Smooth muscle cell (in vitro differentiated cells): ENCODE results near the gene ABCB8. TPM values are rescaled to one million over a fixed set of nuclear protein-coding genes. Genes with fewer than 3 reads are reported as not detected.
A peak's percentile ranks its signal among the peaks of the same experiment; 100 is the strongest.

Experiments
- DNase-seq: peaks from one replicate; lab custom pipeline; 2025; ENCODE audit not compliant: unreplicated experiment; lab: John Stamatoyannopoulos, UW
- H2AFZ ChIP-seq: fragments of 200-600 bp; sonication (generic); 2 replicates; pipeline ENCODE4 v1.6.0; 2016; ENCODE audit warnings: antibody characterized with exemption, low read depth, mild to moderate bottlenecking
- H3F3A ChIP-seq: fragments of 200-600 bp; sonication (generic); 2 replicates; pipeline ENCODE4 v1.6.0; 2017; ENCODE audit warnings: antibody characterized with exemption, low read depth
- H3K27ac ChIP-seq: fragments of 200-600 bp; sonication (generic); 2 replicates; pipeline ENCODE4 v1.5.1; 2016; ENCODE audit warnings: low read depth, mild to moderate bottlenecking
- H3K27me3 ChIP-seq: fragments of 200-600 bp; sonication (generic); 2 replicates; pipeline ENCODE4 v1.6.1; 2016; ENCODE audit warnings: low read depth, mild to moderate bottlenecking
- H3K36me3 ChIP-seq: fragments of 200-600 bp; sonication (generic); 2 replicates; pipeline ENCODE4 v1.5.1; 2016; ENCODE audit warnings: low read depth
- H3K4me1 ChIP-seq: fragments of 200-600 bp; sonication (generic); 2 replicates; pipeline ENCODE4 v1.5.1; 2016; ENCODE audit warnings: low read depth
- H3K4me2 ChIP-seq: fragments of 200-600 bp; sonication (generic); 2 replicates; pipeline ENCODE4 v1.6.0; 2016; ENCODE audit warnings: mild to moderate bottlenecking
- H3K4me3 ChIP-seq: fragments of 200-600 bp; sonication (generic); 2 replicates; pipeline ENCODE4 v1.5.1; 2016; ENCODE audit warnings: mild to moderate bottlenecking
- H3K79me2 ChIP-seq: fragments of 200-600 bp; sonication (generic); 2 replicates; pipeline ENCODE4 v1.6.0; 2016; ENCODE audit warnings: low read depth, mild to moderate bottlenecking
- H3K9ac ChIP-seq: fragments of 200-600 bp; sonication (generic); 2 replicates; pipeline ENCODE4 v1.6.0; 2016; ENCODE audit warnings: low read depth
- H3K9me3 ChIP-seq: fragments of 200-600 bp; sonication (generic); replicated peaks from 2 replicates; pipeline ENCODE4 v1.5.1; 2016; ENCODE audit warnings: low read depth
- H4K20me1 ChIP-seq: fragments of 200-600 bp; sonication (generic); 2 replicates; pipeline ENCODE4 v1.6.0; 2016; ENCODE audit warnings: low read depth
- WGBS: methylation state at CpG from one replicate; pipeline ENCODE4 v1.1.7; 2016; ENCODE audit warnings: low lambda C conversion rate; 5-methylcytosine and 5-hydroxymethylcytosine counted together
- polyA plus RNA-seq: library from polyadenylated mRNA; unstranded; fragments of >200 nt; fragmentation: Nextera tagmentation; extraction: Ambion mirVana; gene quantifications from 2 replicates; pipeline ENCODE4 v1.2.1, GENCODE V29; 2016
- total RNA-seq: library from RNA; depleted of rRNA; stranded (reverse); fragments of >200 nt; gene quantifications from 2 replicates; pipeline ENCODE4 v1.2.3, GENCODE V29; 2014
- TF ChIP-seq, protein P1 (sequence below): fragments of 200-600 bp; sonication (generic); IDR thresholded peaks from 2 replicates; pipeline ENCODE4 v1.5.1; 2017; ENCODE audit warnings: borderline replicate concordance, mild to moderate bottlenecking, antibody characterized with exemption; ENCODE audit not compliant: insufficient read depth, poor library complexity, severe bottlenecking

Gene ABCB8
- total and polyA plus RNA-seq, 2 experiments from 2014 or later, result 23.4 to 24.2 TPM

DNA sequence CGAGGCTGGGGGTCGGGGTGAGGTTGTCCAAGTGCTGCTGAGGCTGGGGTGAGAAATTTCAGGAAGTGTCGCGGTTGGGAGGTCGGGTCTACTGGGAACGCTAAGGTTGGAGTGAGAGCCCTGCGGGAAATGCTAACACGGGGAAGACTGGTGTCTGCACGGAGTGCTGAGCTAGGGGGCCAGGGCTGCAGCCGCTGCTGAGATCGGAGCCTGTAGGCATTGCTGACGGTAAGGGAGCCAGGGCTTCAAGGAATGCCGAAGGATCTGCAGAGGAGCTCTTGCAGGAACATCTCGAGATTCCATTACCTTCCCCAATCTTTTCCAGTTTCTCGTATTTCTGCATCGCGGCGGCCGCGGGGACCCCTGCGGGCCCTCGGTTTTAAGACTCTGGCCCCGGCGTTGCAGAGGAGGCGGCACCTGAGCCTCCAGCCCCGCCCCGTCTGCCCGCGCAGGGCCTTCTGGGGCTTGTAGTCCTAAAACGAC lies 29.3 kb downstream of the ABCB8 start, which contains the start of gene CDK5:
Gene CDK5 (minus strand): TSS at position 392 of the 483 bp plus-strand sequence. CDS start 49 bp downstream, at position 343.
- Histone ChIP-seq H3K9me3 (no peaks in the 10 kb centered on the region), H3K36me3 (no peaks in the 10 kb centered on the region), H4K20me1 (peaks cover 25% of the 10 kb centered on the region), H3K4me1 (peaks cover 33% of the 10 kb centered on the region), H3K27me3 (no peaks in the 10 kb centered on the region), H3K79me2 (peaks cover 13% of the 10 kb centered on the region), H3K4me2 (peak within 1 kb of the TSS; percentile 94), H3F3A (peaks cover 6% of the 10 kb centered on the region), H2AFZ (peak within 1 kb of the TSS; percentile 71), H3K4me3 (peak within 1 kb of the TSS; percentile 74), H3K9ac (peak within 1 kb of the TSS; percentile 72), H3K27ac (peak within 1 kb of the TSS; percentile 95)
- no peak for DNase-seq
- under 1% methylated on average over 30 of the region's 30 CpGs for WGBS
- TF ChIP-seq, protein P1, sequence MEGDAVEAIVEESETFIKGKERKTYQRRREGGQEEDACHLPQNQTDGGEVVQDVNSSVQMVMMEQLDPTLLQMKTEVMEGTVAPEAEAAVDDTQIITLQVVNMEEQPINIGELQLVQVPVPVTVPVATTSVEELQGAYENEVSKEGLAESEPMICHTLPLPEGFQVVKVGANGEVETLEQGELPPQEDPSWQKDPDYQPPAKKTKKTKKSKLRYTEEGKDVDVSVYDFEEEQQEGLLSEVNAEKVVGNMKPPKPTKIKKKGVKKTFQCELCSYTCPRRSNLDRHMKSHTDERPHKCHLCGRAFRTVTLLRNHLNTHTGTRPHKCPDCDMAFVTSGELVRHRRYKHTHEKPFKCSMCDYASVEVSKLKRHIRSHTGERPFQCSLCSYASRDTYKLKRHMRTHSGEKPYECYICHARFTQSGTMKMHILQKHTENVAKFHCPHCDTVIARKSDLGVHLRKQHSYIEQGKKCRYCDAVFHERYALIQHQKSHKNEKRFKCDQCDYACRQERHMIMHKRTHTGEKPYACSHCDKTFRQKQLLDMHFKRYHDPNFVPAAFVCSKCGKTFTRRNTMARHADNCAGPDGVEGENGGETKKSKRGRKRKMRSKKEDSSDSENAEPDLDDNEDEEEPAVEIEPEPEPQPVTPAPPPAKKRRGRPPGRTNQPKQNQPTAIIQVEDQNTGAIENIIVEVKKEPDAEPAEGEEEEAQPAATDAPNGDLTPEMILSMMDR, result no peak

DNA sequence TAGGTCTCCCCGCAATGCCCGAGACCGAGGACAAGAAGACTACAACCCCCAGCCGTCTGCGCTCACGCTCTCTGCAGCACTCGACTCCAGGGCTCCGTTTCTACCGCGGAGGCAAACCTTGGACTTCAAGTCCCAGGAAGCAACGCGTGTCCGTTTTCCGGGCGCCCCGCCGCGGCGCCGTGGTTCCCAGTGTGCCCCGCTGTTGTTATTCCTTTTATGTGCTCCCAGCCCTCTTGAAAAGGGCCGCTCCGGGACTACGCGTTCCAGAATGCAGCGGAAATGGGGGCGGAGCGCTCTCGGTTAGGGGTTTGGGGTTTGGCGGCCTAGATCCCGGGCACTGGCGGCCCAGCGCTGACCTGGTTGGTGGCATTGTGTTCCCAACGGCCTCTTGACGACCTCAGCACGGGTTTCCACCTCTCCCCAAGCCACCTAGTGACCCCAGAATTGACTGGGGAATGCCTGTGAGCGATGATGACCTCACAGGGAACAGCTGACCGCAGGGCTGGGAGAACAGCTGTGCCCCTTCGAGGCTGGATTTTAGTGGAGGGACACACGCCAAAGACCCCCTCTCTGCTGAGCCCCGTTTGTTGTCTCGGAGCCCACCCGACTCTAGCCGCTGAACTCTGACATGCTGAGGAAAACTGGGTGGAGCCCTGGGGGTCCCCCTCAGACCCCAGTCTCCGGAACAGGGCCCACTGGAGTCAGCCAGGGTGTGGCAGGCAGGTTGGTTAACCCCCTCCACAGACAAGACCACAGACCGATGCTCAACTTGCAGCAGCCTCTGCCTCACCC lies 29.9 kb downstream of the ABCB8 start:
- Histone ChIP-seq H3K36me3 (no peaks in the 10 kb centered on the region), H3K79me2 (peaks cover 13% of the 10 kb centered on the region), H3K4me3 (peak overlapping the region; percentile 74), H3K27me3 (no peaks in the 10 kb centered on the region), H3K4me2 (peak overlapping the region; percentile 94), H3K4me1 (peaks cover 36% of the 10 kb centered on the region), H4K20me1 (peaks cover 30% of the 10 kb centered on the region), H3K27ac (peak overlapping the region; percentile 95), H3F3A (peaks cover 10% of the 10 kb centered on the region), H3K9me3 (no peaks in the 10 kb centered on the region), H2AFZ (peak overlapping the region; percentile 71), H3K9ac (peak overlapping the region; percentile 72)
- 4% methylated on average over 44 of the region's 46 CpGs for WGBS
- TF ChIP-seq, protein P1, result no peak
- DNase-seq, result peak; percentile 86

DNA sequence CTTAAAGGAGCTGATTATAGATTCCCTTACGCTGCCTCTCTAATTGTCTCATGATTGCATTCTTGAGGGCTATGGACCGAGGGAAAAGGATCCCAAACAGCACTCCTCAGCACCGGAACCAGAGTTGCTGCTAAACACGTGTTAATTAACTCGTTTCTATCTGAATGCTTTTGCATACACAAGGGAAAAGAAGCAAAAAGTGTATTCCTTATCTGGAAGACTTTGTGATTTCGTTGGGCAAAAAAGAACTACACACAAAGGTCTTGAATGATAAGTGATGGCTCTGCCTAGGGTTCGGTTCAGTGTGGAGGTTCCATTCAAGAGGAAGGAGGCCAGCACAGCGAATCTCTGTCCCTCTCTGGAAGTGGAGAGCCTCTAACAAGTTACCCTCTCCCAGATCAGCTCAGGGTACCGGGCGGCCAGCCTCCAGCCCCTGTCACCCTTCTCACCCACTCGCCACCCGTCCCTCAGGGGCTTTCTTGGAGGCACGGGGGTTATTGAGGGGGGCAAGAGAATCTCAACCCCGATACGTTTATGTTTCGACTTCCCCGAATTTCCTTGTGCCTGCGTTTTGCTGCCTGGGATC lies 30.6 kb downstream of the ABCB8 start:
- H3K27ac ChIP-seq, result peak overlapping the region; percentile 95
- no peak overlapping the region for H2AFZ ChIP-seq
- H4K20me1 ChIP-seq, result peaks cover 36% of the 10 kb centered on the region
- H3K4me3 ChIP-seq, result peak overlapping the region; percentile 74
- H3K9me3 ChIP-seq, result no peaks in the 10 kb centered on the region
- peaks cover 10% of the 10 kb centered on the region for H3F3A ChIP-seq
- no peak for DNase-seq
- H3K27me3 ChIP-seq, result no peaks in the 10 kb centered on the region
- H3K79me2 ChIP-seq, result peaks cover 18% of the 10 kb centered on the region
- WGBS, result 8% methylated on average over 18 of the region's 18 CpGs
- peak overlapping the region; percentile 94 for H3K4me2 ChIP-seq
- TF ChIP-seq, protein P1, result no peak
- peaks cover 36% of the 10 kb centered on the region for H3K4me1 ChIP-seq
- H3K36me3 ChIP-seq, result no peaks in the 10 kb centered on the region
- peak overlapping the region; percentile 72 for H3K9ac ChIP-seq
